GM23338 (cell line): ENCODE measurements around the gene TCF12. TPM values are rescaled to one million over a fixed set of nuclear protein-coding genes. Genes with fewer than 3 reads are reported as not detected.

Experiments
- ATAC-seq: fragments of 200-7000 bp; cut with Tn5 transposase; 3 replicates; pipeline ENCODE4 v1.9.1; 2020
- DNase-seq: peaks from one replicate; pipeline ENCODE4 v3.0.0-alpha.2; 2015; ENCODE audit warnings: low spot score
- H2AFZ ChIP-seq: fragments of 200-600 bp; sonication (generic); 2 replicates; pipeline ENCODE4 v1.8.0; 2016; ENCODE audit warnings: antibody characterized with exemption, mild to moderate bottlenecking, moderate library complexity
- H3F3A ChIP-seq: fragments of 200-600 bp; sonication (generic); replicated peaks from 2 replicates; pipeline ENCODE4 v1.8.0; 2017; ENCODE audit warnings: antibody characterized with exemption, mixed run types, low read depth
- H3K27ac ChIP-seq: fragments of 200-600 bp; sonication (generic); 2 replicates; pipeline ENCODE4 v1.6.1; 2016; ENCODE audit warnings: low read depth
- H3K27me3 ChIP-seq: fragments of 200-600 bp; sonication (generic); 2 replicates; pipeline ENCODE4 v1.8.0; 2016; ENCODE audit warnings: mild to moderate bottlenecking, mixed run types, moderate library complexity; ENCODE audit not compliant: insufficient read depth
- H3K36me3 ChIP-seq: fragments of 200-600 bp; sonication (generic); 2 replicates; pipeline ENCODE4 v1.8.0; 2016; ENCODE audit warnings: mild to moderate bottlenecking; ENCODE audit not compliant: insufficient read depth
- H3K4me1 ChIP-seq: fragments of 200-600 bp; sonication (generic); 2 replicates; pipeline ENCODE4 v1.8.0; 2016; ENCODE audit warnings: mild to moderate bottlenecking, moderate library complexity; ENCODE audit not compliant: insufficient read depth
- H3K4me2 ChIP-seq: fragments of 200-600 bp; sonication (generic); 2 replicates; pipeline ENCODE4 v1.7.1; 2017; ENCODE audit warnings: mixed run types
- H3K4me3 ChIP-seq: fragments of 200-600 bp; sonication (generic); 2 replicates; pipeline ENCODE4 v1.6.1; 2016; ENCODE audit warnings: mixed run types
- H3K79me2 ChIP-seq: fragments of 200-600 bp; sonication (generic); replicated peaks from 2 replicates; pipeline ENCODE4 v1.8.0; 2017; ENCODE audit warnings: mild to moderate bottlenecking; ENCODE audit not compliant: insufficient read depth
- H3K9me2 ChIP-seq: fragments of 200-600 bp; sonication (generic); 2 replicates; pipeline ENCODE4 v1.8.0; 2017; ENCODE audit not compliant: insufficient read depth
- H4K20me1 ChIP-seq: fragments of 200-600 bp; sonication (generic); replicated peaks from 2 replicates; pipeline ENCODE4 v1.8.0; 2017; ENCODE audit warnings: mild to moderate bottlenecking; ENCODE audit not compliant: insufficient read depth
- H3K27ac Mint-ChIP-seq: 2 replicates; pipeline ENCODE4 v1.8.0; 2020; ENCODE audit warnings: inconsistent platforms, mild to moderate bottlenecking, moderate library complexity, mixed read lengths
- H3K27me3 Mint-ChIP-seq: 3 replicates; pipeline ENCODE4 v1.8.0; 2022; ENCODE audit warnings: low read depth, mild to moderate bottlenecking, moderate library complexity, mixed read lengths, inconsistent platforms; ENCODE audit not compliant: insufficient read depth, poor library complexity
- H3K36me3 Mint-ChIP-seq: 3 replicates; pipeline ENCODE4 v1.8.0; 2021; ENCODE audit warnings: low read depth, mild to moderate bottlenecking, inconsistent platforms, moderate library complexity, mixed read lengths
- H3K4me1 Mint-ChIP-seq: 3 replicates; pipeline ENCODE4 v1.8.0; 2020; ENCODE audit warnings: mild to moderate bottlenecking, inconsistent platforms, mixed read lengths
- H3K4me3 Mint-ChIP-seq: 3 replicates; pipeline ENCODE4 v1.8.0; 2021; ENCODE audit warnings: moderate library complexity, mild to moderate bottlenecking, inconsistent platforms, mixed read lengths
- H3K9me3 Mint-ChIP-seq: 3 replicates; pipeline ENCODE4 v1.8.0; 2020; ENCODE audit warnings: moderate library complexity, mild to moderate bottlenecking, inconsistent platforms, mixed read lengths
- CREB1 ChIP-seq: fragments of 250-450 bp; sonication (Bioruptor Pico); IDR thresholded peaks from 2 replicates; pipeline ENCODE4 v1.5.0; 2020; ENCODE audit warnings: low read depth, mild to moderate bottlenecking, moderate library complexity
- ETS1 ChIP-seq: IDR thresholded peaks from 2 replicates; pipeline ENCODE4 v1.6.1; 2016; ENCODE audit warnings: antibody characterized with exemption
- EZH2 ChIP-seq: fragments of 200-600 bp; sonication (generic); IDR thresholded peaks from one replicate; pipeline ENCODE4 v1.8.0; 2017; ENCODE audit warnings: antibody characterized with exemption, mild to moderate bottlenecking, low read depth; ENCODE audit not compliant: unreplicated experiment
- EZH2phosphoT487 ChIP-seq: fragments of 200-600 bp; sonication (generic); IDR thresholded peaks from one replicate; pipeline ENCODE4 v1.8.1; 2018; ENCODE audit warnings: antibody characterized with exemption; ENCODE audit not compliant: unreplicated experiment
- JUNB ChIP-seq: IDR thresholded peaks from one replicate; pipeline ENCODE4 v1.6.1; 2016; ENCODE audit warnings: antibody characterized with exemption; ENCODE audit not compliant: unreplicated experiment
- NANOG ChIP-seq: IDR thresholded peaks from 2 replicates; pipeline ENCODE4 v1.6.1; 2016; ENCODE audit warnings: antibody characterized with exemption, borderline replicate concordance
- POLR2AphosphoS5 ChIP-seq: IDR thresholded peaks from 2 replicates; pipeline ENCODE4 v1.6.1; 2016; ENCODE audit warnings: antibody characterized with exemption, low read depth
- STAT1 ChIP-seq: IDR thresholded peaks from one replicate; pipeline ENCODE4 v1.6.1; 2016; ENCODE audit warnings: antibody characterized with exemption; ENCODE audit not compliant: unreplicated experiment
- ZNF114 ChIP-seq: fragments of 250-450 bp; sonication (Bioruptor Pico); IDR thresholded peaks from 2 replicates; pipeline ENCODE4 v1.5.0; 2020; ENCODE audit warnings: mild to moderate bottlenecking, moderate library complexity
- ZNF331 ChIP-seq: fragments of 250-450 bp; sonication (Bioruptor Pico); IDR thresholded peaks from 2 replicates; pipeline ENCODE4 v1.5.0; 2020; ENCODE audit warnings: low read depth, mild to moderate bottlenecking, moderate library complexity
- polyA plus RNA-seq: library from polyadenylated mRNA; unstranded; fragments of >200 nt; fragmentation: Nextera tagmentation; extraction: Ambion mirVana; gene quantifications from 2 replicates; pipeline ENCODE4 v1.2.1, GENCODE V29; 2016
- total RNA-seq: library from RNA; depleted of rRNA; stranded (reverse); fragments of >200 nt; shearing (Covaris generic); gene quantifications from 2 replicates; pipeline ENCODE4 v1.2.3, GENCODE V29; 2014
- TF ChIP-seq, protein P1 (sequence below): fragments of 250-450 bp; sonication (Bioruptor Pico); IDR thresholded peaks from 2 replicates; pipeline ENCODE4 v1.5.0; 2020; ENCODE audit warnings: mild to moderate bottlenecking, moderate library complexity
- TF ChIP-seq, protein P2 (sequence below): IDR thresholded peaks from one replicate; pipeline ENCODE4 v1.6.1; 2018; ENCODE audit warnings: antibody characterized with exemption; ENCODE audit not compliant: unreplicated experiment
- TF ChIP-seq, protein P3 (sequence below), 2 experiments: fragments of 200-600 bp in 1 of 2; sonication (generic) in 1 of 2; conservative IDR thresholded peaks; 2 replicates each; pipeline versions ENCODE4 v1.5.1 to v1.6.1; 2016 to 2017; ENCODE audit warnings: antibody characterized with exemption in 2 of 2, low read depth in 2 of 2, mild to moderate bottlenecking in 2 of 2, moderate library complexity in 1 of 2

Gene TCF12
- total and polyA plus RNA-seq, 2 experiments from 2014 or later = 27.6 to 104 TPM

GRCh38 chr15:56916825-56917477 is 1.5 kb upstream of the TCF12 start:
- H3K9me3 Mint-ChIP-seq = peaks cover 11% of the 10 kb centered on the region; the same call in 1 of the 3 replicates
- H3K27me3 Mint-ChIP-seq = peaks cover 14% of the 10 kb centered on the region
- no peak overlapping the region for H2AFZ ChIP-seq
- H3K4me1 ChIP-seq = peaks cover 27% of the 10 kb centered on the region
- H3K4me1 Mint-ChIP-seq = peaks cover 24% of the 10 kb centered on the region
- H3K4me3 ChIP-seq = peak overlapping the region; percentile 89
- H3K4me3 Mint-ChIP-seq = peak overlapping the region; percentile 79; the same call in 2 of the 3 replicates
- no peak overlapping the region for H3K27ac ChIP-seq
- DNase-seq (no peak), ATAC-seq (no peak)
- no peaks in the 10 kb centered on the region for H3F3A ChIP-seq
- no peaks in the 10 kb centered on the region; the same call in 1 of the 2 replicates for H3K27me3 ChIP-seq
- peaks cover 30% of the 10 kb centered on the region for H3K79me2 ChIP-seq
- H3K27ac Mint-ChIP-seq = no peak overlapping the region
- peaks cover 8% of the 10 kb centered on the region; the same call in 1 of the 2 replicates for H3K36me3 ChIP-seq
- H3K9me2 ChIP-seq = no peaks in the 10 kb centered on the region
- TF ChIP-seq CREB1 (no peak), ETS1 (no peak), POLR2AphosphoS5 (no peak), JUNB (no peak), EZH2phosphoT487 (no peak), NANOG (no peak), ZNF331 (CRISPR knock-in tag) (no peak), EZH2 (no peak), ZNF114 (CRISPR knock-in tag) (no peak), STAT1 (no peak)
- TF ChIP-seq, protein P1, sequence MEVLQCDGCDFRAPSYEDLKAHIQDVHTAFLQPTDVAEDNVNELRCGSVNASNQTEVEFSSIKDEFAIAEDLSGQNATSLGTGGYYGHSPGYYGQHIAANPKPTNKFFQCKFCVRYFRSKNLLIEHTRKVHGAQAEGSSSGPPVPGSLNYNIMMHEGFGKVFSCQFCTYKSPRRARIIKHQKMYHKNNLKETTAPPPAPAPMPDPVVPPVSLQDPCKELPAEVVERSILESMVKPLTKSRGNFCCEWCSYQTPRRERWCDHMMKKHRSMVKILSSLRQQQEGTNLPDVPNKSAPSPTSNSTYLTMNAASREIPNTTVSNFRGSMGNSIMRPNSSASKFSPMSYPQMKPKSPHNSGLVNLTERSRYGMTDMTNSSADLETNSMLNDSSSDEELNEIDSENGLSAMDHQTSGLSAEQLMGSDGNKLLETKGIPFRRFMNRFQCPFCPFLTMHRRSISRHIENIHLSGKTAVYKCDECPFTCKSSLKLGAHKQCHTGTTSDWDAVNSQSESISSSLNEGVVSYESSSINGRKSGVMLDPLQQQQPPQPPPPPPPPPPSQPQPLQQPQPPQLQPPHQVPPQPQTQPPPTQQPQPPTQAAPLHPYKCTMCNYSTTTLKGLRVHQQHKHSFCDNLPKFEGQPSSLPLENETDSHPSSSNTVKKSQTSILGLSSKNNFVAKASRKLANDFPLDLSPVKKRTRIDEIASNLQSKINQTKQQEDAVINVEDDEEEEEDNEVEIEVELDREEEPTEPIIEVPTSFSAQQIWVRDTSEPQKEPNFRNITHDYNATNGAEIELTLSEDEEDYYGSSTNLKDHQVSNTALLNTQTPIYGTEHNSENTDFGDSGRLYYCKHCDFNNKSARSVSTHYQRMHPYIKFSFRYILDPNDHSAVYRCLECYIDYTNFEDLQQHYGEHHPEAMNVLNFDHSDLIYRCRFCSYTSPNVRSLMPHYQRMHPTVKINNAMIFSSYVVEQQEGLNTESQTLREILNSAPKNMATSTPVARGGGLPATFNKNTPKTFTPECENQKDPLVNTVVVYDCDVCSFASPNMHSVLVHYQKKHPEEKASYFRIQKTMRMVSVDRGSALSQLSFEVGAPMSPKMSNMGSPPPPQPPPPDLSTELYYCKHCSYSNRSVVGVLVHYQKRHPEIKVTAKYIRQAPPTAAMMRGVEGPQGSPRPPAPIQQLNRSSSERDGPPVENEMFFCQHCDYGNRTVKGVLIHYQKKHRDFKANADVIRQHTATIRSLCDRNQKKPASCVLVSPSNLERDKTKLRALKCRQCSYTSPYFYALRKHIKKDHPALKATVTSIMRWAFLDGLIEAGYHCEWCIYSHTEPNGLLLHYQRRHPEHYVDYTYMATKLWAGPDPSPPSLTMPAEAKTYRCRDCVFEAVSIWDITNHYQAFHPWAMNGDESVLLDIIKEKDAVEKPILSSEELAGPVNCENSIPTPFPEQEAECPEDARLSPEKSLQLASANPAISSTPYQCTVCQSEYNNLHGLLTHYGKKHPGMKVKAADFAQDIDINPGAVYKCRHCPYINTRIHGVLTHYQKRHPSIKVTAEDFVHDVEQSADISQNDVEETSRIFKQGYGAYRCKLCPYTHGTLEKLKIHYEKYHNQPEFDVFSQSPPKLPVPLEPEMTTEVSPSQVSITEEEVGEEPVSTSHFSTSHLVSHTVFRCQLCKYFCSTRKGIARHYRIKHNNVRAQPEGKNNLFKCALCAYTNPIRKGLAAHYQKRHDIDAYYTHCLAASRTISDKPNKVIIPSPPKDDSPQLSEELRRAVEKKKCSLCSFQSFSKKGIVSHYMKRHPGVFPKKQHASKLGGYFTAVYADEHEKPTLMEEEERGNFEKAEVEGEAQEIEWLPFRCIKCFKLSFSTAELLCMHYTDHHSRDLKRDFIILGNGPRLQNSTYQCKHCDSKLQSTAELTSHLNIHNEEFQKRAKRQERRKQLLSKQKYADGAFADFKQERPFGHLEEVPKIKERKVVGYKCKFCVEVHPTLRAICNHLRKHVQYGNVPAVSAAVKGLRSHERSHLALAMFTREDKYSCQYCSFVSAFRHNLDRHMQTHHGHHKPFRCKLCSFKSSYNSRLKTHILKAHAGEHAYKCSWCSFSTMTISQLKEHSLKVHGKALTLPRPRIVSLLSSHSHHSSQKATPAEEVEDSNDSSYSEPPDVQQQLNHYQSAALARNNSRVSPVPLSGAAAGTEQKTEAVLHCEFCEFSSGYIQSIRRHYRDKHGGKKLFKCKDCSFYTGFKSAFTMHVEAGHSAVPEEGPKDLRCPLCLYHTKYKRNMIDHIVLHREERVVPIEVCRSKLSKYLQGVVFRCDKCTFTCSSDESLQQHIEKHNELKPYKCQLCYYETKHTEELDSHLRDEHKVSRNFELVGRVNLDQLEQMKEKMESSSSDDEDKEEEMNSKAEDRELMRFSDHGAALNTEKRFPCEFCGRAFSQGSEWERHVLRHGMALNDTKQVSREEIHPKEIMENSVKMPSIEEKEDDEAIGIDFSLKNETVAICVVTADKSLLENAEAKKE (CRISPR knock-in tag) = no peak
- TF ChIP-seq, protein P2, sequence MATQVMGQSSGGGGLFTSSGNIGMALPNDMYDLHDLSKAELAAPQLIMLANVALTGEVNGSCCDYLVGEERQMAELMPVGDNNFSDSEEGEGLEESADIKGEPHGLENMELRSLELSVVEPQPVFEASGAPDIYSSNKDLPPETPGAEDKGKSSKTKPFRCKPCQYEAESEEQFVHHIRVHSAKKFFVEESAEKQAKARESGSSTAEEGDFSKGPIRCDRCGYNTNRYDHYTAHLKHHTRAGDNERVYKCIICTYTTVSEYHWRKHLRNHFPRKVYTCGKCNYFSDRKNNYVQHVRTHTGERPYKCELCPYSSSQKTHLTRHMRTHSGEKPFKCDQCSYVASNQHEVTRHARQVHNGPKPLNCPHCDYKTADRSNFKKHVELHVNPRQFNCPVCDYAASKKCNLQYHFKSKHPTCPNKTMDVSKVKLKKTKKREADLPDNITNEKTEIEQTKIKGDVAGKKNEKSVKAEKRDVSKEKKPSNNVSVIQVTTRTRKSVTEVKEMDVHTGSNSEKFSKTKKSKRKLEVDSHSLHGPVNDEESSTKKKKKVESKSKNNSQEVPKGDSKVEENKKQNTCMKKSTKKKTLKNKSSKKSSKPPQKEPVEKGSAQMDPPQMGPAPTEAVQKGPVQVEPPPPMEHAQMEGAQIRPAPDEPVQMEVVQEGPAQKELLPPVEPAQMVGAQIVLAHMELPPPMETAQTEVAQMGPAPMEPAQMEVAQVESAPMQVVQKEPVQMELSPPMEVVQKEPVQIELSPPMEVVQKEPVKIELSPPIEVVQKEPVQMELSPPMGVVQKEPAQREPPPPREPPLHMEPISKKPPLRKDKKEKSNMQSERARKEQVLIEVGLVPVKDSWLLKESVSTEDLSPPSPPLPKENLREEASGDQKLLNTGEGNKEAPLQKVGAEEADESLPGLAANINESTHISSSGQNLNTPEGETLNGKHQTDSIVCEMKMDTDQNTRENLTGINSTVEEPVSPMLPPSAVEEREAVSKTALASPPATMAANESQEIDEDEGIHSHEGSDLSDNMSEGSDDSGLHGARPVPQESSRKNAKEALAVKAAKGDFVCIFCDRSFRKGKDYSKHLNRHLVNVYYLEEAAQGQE = no peak
- TF ChIP-seq, protein P3, sequence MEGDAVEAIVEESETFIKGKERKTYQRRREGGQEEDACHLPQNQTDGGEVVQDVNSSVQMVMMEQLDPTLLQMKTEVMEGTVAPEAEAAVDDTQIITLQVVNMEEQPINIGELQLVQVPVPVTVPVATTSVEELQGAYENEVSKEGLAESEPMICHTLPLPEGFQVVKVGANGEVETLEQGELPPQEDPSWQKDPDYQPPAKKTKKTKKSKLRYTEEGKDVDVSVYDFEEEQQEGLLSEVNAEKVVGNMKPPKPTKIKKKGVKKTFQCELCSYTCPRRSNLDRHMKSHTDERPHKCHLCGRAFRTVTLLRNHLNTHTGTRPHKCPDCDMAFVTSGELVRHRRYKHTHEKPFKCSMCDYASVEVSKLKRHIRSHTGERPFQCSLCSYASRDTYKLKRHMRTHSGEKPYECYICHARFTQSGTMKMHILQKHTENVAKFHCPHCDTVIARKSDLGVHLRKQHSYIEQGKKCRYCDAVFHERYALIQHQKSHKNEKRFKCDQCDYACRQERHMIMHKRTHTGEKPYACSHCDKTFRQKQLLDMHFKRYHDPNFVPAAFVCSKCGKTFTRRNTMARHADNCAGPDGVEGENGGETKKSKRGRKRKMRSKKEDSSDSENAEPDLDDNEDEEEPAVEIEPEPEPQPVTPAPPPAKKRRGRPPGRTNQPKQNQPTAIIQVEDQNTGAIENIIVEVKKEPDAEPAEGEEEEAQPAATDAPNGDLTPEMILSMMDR (conservative IDR thresholded peaks at IDR 0.05; ENCODE audit: low read depth in 2 of 2) = no peak
- peak overlapping the region; percentile 87 for H3K4me2 ChIP-seq
- no peaks in the 10 kb centered on the region for H4K20me1 ChIP-seq
- peaks cover 30% of the 10 kb centered on the region for H3K36me3 Mint-ChIP-seq
